H9 (cell line): ENCODE measurements around the gene LHFPL2. TPM values are rescaled to one million over a fixed set of nuclear protein-coding genes. Genes with fewer than 3 reads are reported as not detected.

Experiments
- DNase-seq: peaks from one replicate; pipeline ENCODE4 v3.0.0-alpha.2; 2017
- H2AFZ ChIP-seq: one replicate; pipeline ENCODE4 v1.6.1; 2013; ENCODE audit warnings: mild to moderate bottlenecking, low read length, control low read depth, moderate library complexity
- H2AK5ac ChIP-seq: 2 replicates; pipeline ENCODE4 v1.6.1; 2013; ENCODE audit warnings: low read length, control low read depth, mixed read lengths; ENCODE audit not compliant: insufficient read length
- H2BK120ac ChIP-seq: one replicate; pipeline ENCODE4 v1.6.1; 2013; ENCODE audit warnings: low read depth, mild to moderate bottlenecking, low read length, control low read depth, inconsistent platforms; ENCODE audit not compliant: poor library complexity, severe bottlenecking
- H2BK12ac ChIP-seq: 2 replicates; pipeline ENCODE4 v1.6.1; 2013; ENCODE audit warnings: low read length, control low read depth, mixed read lengths, low read depth; ENCODE audit not compliant: insufficient read length
- H2BK15ac ChIP-seq: 2 replicates; pipeline ENCODE4 v1.6.1; 2013; ENCODE audit warnings: low read depth, low read length, control low read depth
- H2BK20ac ChIP-seq: one replicate; pipeline ENCODE4 v1.6.1; 2013; ENCODE audit warnings: low read depth, mild to moderate bottlenecking, low read length, control low read depth, inconsistent platforms; ENCODE audit not compliant: poor library complexity, severe bottlenecking
- H2BK5ac ChIP-seq: 2 replicates; pipeline ENCODE4 v1.6.1; 2013; ENCODE audit warnings: low read length, control low read depth, mixed read lengths; ENCODE audit not compliant: insufficient read length
- H3K14ac ChIP-seq: 2 replicates; pipeline ENCODE4 v1.6.1; 2013; ENCODE audit warnings: low read length, control low read depth; ENCODE audit not compliant: insufficient read depth
- H3K18ac ChIP-seq: 2 replicates; pipeline ENCODE4 v1.6.1; 2013; ENCODE audit warnings: low read depth, mild to moderate bottlenecking, mixed read lengths, low read length, control low read depth; ENCODE audit not compliant: insufficient read length
- H3K23ac ChIP-seq: 2 replicates; pipeline ENCODE4 v1.6.1; 2013; ENCODE audit warnings: low read length, control low read depth, mixed read lengths, low read depth; ENCODE audit not compliant: insufficient read length
- H3K23me2 ChIP-seq: 2 replicates; pipeline ENCODE4 v1.6.1; 2013; ENCODE audit warnings: low read depth, mild to moderate bottlenecking, mixed read lengths, low read length, control low read depth; ENCODE audit not compliant: insufficient read length, poor library complexity, severe bottlenecking
- H3K27ac ChIP-seq: 2 replicates; pipeline ENCODE4 v1.5.1; 2013; ENCODE audit warnings: low read length, control low read depth, mixed read lengths, low read depth; ENCODE audit not compliant: insufficient read length
- H3K27me3 ChIP-seq: 2 replicates; pipeline ENCODE4 v1.6.1; 2013; ENCODE audit warnings: low read length, control low read depth, inconsistent platforms; ENCODE audit not compliant: insufficient read depth
- H3K4ac ChIP-seq: 2 replicates; pipeline ENCODE4 v1.6.1; 2013; ENCODE audit warnings: low read depth, mild to moderate bottlenecking, control low read depth, inconsistent platforms, low read length, moderate library complexity
- H3K4me1 ChIP-seq: 2 replicates; pipeline ENCODE4 v1.6.1; 2013; ENCODE audit warnings: low read length, control low read depth, inconsistent platforms; ENCODE audit not compliant: insufficient read depth
- H3K4me2 ChIP-seq: 2 replicates; pipeline ENCODE4 v1.6.1; 2013; ENCODE audit warnings: low read length, control low read depth, mixed read lengths; ENCODE audit not compliant: insufficient read length, insufficient read depth
- H3K56ac ChIP-seq: 2 replicates; pipeline ENCODE4 v1.6.1; 2013; ENCODE audit warnings: low read depth, mild to moderate bottlenecking, mixed read lengths, low read length, control low read depth; ENCODE audit not compliant: insufficient read length
- H3K79me1 ChIP-seq: 2 replicates; pipeline ENCODE4 v1.6.1; 2013; ENCODE audit warnings: low read depth, mild to moderate bottlenecking, moderate library complexity, low read length, control low read depth, inconsistent platforms; ENCODE audit not compliant: insufficient read depth, poor library complexity, severe bottlenecking
- H3K79me2 ChIP-seq: 2 replicates; pipeline ENCODE4 v1.6.1; 2013; ENCODE audit warnings: low read length, control low read depth, inconsistent platforms; ENCODE audit not compliant: insufficient read depth
- H3K9ac ChIP-seq: 2 replicates; pipeline ENCODE4 v1.6.1; 2013; ENCODE audit warnings: low read length, control low read depth, mixed read lengths; ENCODE audit not compliant: insufficient read length; ENCODE audit errors: extremely low read depth
- H3K9me3 ChIP-seq: one replicate; pipeline ENCODE4 v1.6.1; 2013; ENCODE audit warnings: low read depth, low read length, inconsistent platforms; ENCODE audit not compliant: control insufficient read depth
- H3T11ph ChIP-seq: one replicate; pipeline ENCODE4 v1.6.1; 2013; ENCODE audit warnings: mild to moderate bottlenecking, low read length, control low read depth, inconsistent platforms
- H4K20me1 ChIP-seq: one replicate; pipeline ENCODE4 v1.6.1; 2013; ENCODE audit not compliant: control insufficient read depth, insufficient read length, insufficient read depth
- H4K5ac ChIP-seq: 2 replicates; pipeline ENCODE4 v1.6.1; 2013; ENCODE audit warnings: low read depth, mild to moderate bottlenecking, mixed read lengths, low read length, control low read depth; ENCODE audit not compliant: insufficient read length
- H4K8ac ChIP-seq: replicated peaks from 2 replicates; pipeline ENCODE4 v1.6.1; 2013; ENCODE audit warnings: low read length, control low read depth, mixed read lengths, low read depth; ENCODE audit not compliant: insufficient read length
- H4K91ac ChIP-seq: 2 replicates; pipeline ENCODE4 v1.6.1; 2013; ENCODE audit warnings: low read depth, mild to moderate bottlenecking, moderate library complexity, mixed read lengths, low read length, control low read depth; ENCODE audit not compliant: insufficient read length
- H3K27ac Mint-ChIP-seq, 3 experiments: 2 replicates in 2 of 3; 3 replicates in 1 of 3; pipeline ENCODE4 v1.8.0; 2020 to 2021; ENCODE audit warnings: mixed read lengths in 3 of 3, mild to moderate bottlenecking in 1 of 3, moderate library complexity in 1 of 3
- H3K27me3 Mint-ChIP-seq: 2 replicates; pipeline ENCODE4 v1.8.0; 2021; ENCODE audit warnings: low read depth, mild to moderate bottlenecking, moderate library complexity, mixed read lengths
- H3K36me3 Mint-ChIP-seq, 3 experiments: 2 replicates in 2 of 3; 3 replicates in 1 of 3; pipeline ENCODE4 v1.8.0; 2020 to 2021; ENCODE audit warnings: low read depth in 3 of 3, mixed read lengths in 3 of 3; ENCODE audit not compliant: insufficient read depth in 1 of 3
- H3K4me1 Mint-ChIP-seq, 2 experiments: 2 replicates each; pipeline ENCODE4 v1.8.0; 2020; ENCODE audit warnings: mixed read lengths in 2 of 2
- H3K4me3 Mint-ChIP-seq, 2 experiments: 2 replicates in 1 of 2; 3 replicates in 1 of 2; pipeline ENCODE4 v1.8.0; 2020 to 2021; ENCODE audit warnings: mild to moderate bottlenecking in 2 of 2, mixed read lengths in 2 of 2, moderate library complexity in 1 of 2
- H3K9me3 Mint-ChIP-seq, 2 experiments: 2 replicates in 1 of 2; 3 replicates in 1 of 2; pipeline ENCODE4 v1.8.0; 2020; ENCODE audit warnings: mild to moderate bottlenecking in 2 of 2, mixed read lengths in 2 of 2, moderate library complexity in 1 of 2
- WGBS: extraction: QIAGEN DNeasy Blood & Tissue Kit; methylation state at CpG from one replicate; pipeline ENCODE4 v1.1.7; 2013; ENCODE audit warnings: missing lambda C conversion rate, low lambda C conversion rate, mixed read lengths; ENCODE audit not compliant: insufficient read length; ENCODE audit errors: extremely low coverage; 5-methylcytosine and 5-hydroxymethylcytosine counted together
- total RNA-seq: library from RNA; stranded (reverse); gene quantifications from 2 replicates; pipeline ENCODE4 v1.2.1, GENCODE V29; 2021
- TF ChIP-seq, protein P1 (sequence below): fragments of 200-600 bp; sonication (generic); conservative IDR thresholded peaks from 3 replicates; pipeline ENCODE4 v1.8.0; 2021; ENCODE audit warnings: antibody characterized with exemption, mild to moderate bottlenecking

LHFPL2 gene
- total RNA-seq, 1 experiment from 2014 or later = 26.3 TPM

DNA sequence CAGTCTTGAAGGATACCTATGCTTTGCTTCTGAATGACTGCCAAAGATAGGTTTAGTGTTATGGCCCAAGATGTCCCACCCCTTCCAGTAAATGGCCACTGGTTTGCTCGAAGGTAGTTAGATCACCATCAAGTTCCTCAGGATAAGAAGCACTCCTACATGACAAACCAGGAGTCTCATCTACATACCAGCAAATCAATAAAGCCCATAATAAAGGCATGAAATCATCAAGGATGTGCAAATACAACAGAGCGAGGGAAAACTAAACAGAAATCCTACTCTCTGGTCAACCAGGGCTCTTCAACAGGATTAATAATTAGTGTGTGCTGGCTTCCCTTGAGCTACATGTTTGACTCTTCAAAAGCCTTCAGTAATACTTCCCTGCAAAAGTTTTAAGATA is 141.0 kb downstream of the LHFPL2 start:
- H3K56ac ChIP-seq = no peak overlapping the region
- peaks cover 6% of the 10 kb centered on the region; the same call in 1 of the 2 replicates for H3K4me1 ChIP-seq
- H3K9me3 Mint-ChIP-seq = no peaks in the 10 kb centered on the region
- DNase-seq = no peak
- H3K36me3 Mint-ChIP-seq = peaks cover 0 to 14% (median 2%) of the 10 kb centered on the region in 3 experiments; a peak in 4 of 7 replicates
- no peak overlapping the region for H2AFZ ChIP-seq
- peaks cover 53 to 56% of the 10 kb centered on the region in 2 experiments for H3K4me1 Mint-ChIP-seq
- no peak overlapping the region for H3K9ac ChIP-seq
- H4K20me1 ChIP-seq = no peaks in the 10 kb centered on the region
- H3K27ac Mint-ChIP-seq = 0 out of 7 replicates have a peak overlapping the region, but pooled peaks of 1 of the 3 experiments have one; percentile 44
- H3K4me2 ChIP-seq = no peak overlapping the region
- no peak overlapping the region for H4K91ac ChIP-seq
- no peak overlapping the region for H3K18ac ChIP-seq
- no peak overlapping the region for H3K4ac ChIP-seq
- H3K79me1 ChIP-seq = no peaks in the 10 kb centered on the region
- TF ChIP-seq, protein P1, sequence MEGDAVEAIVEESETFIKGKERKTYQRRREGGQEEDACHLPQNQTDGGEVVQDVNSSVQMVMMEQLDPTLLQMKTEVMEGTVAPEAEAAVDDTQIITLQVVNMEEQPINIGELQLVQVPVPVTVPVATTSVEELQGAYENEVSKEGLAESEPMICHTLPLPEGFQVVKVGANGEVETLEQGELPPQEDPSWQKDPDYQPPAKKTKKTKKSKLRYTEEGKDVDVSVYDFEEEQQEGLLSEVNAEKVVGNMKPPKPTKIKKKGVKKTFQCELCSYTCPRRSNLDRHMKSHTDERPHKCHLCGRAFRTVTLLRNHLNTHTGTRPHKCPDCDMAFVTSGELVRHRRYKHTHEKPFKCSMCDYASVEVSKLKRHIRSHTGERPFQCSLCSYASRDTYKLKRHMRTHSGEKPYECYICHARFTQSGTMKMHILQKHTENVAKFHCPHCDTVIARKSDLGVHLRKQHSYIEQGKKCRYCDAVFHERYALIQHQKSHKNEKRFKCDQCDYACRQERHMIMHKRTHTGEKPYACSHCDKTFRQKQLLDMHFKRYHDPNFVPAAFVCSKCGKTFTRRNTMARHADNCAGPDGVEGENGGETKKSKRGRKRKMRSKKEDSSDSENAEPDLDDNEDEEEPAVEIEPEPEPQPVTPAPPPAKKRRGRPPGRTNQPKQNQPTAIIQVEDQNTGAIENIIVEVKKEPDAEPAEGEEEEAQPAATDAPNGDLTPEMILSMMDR = no peak
- H3T11ph ChIP-seq = no peak overlapping the region
- no peak overlapping the region for H4K8ac ChIP-seq
- peaks cover 2% of the 10 kb centered on the region; the same call in 1 of the 2 replicates for H3K27me3 Mint-ChIP-seq
- H3K14ac ChIP-seq = no peak overlapping the region
- H3K27ac ChIP-seq = no peak overlapping the region
- H4K5ac ChIP-seq = no peak overlapping the region
- H2BK20ac ChIP-seq = no peak overlapping the region
- no peak overlapping the region for H2BK15ac ChIP-seq
- H3K23ac ChIP-seq = no peak overlapping the region
- H3K27me3 ChIP-seq = no peaks in the 10 kb centered on the region
- no CpG with 5 or more reads among the region's 2 CpGs for WGBS
- no peaks in the 10 kb centered on the region; the same call in 1 of the 2 replicates for H3K79me2 ChIP-seq
- H3K4me3 Mint-ChIP-seq = no peak overlapping the region
- no peak overlapping the region for H2BK120ac ChIP-seq
- H2BK12ac ChIP-seq = no peak overlapping the region
- H2AK5ac ChIP-seq = no peak overlapping the region
- no peaks in the 10 kb centered on the region for H3K23me2 ChIP-seq
- H2BK5ac ChIP-seq = no peak overlapping the region
- no peaks in the 10 kb centered on the region for H3K9me3 ChIP-seq
